ENCODE data around the gene LRRTM4.
"Not testable (repeated sequence)": the region's sequence is repeated elsewhere in the genome, so short reads cannot be mapped to it uniquely, and the experiment has no call there.

The LRRTM4 gene

DNA sequence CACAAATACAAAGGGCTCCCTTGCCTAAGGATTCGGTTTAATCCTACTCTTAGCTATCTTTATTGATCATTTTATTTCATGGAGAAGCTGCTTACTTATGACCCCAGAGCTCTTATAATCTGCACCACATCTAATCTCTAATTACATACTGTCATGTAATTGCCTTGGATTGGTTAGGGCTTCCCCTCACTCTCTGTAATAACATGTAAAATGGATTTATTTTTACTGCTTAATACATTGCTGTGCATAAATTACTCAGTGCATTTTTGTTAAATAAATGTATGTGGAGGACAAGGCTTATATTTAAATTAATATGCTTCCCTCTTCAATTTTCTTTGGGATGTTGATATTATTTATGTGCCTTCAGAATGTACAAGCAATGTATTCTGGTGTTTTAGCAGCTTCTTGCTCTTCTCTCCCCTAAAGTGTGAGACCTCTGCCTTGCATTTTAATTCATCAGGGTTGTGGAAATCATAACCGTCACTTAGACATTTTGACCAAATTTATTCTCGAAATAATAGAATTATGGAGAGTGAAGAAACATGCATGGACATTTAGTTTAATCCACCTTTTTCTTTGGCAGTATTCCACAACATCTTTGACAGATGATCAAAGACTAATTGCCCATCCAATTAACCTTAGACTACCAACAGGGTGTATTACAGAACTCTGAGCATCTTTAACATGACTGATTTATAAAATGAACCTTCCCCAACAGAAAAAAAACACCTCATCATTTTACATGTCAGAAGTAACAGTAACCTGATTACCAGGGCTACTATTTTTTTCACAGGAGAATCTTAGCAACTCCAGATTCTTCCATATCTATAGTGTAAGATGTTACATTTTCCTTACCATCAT, 692.6 kb downstream of the LRRTM4 start:
- DNase-seq: no peak

DNA sequence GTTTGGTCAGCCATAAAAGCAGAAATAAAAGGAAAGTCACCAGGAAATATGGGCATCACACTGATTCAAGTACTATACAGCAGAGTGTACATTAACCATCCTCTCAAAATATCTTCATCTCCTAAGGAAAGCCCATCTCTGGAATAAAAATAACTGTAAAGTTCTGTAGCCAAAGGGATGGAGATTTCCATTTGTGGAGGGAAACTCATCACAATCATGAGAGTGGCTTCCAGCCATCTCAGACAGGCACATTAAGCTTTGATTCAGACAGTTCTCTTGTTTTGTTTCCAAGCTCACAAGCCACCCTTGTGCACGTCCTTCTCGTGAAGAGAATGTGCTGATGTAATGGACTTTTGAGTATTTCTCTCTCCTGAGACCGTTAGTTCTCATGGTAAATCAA, 695.5 kb downstream of the LRRTM4 start:
- no peak for DNase-seq

DNA sequence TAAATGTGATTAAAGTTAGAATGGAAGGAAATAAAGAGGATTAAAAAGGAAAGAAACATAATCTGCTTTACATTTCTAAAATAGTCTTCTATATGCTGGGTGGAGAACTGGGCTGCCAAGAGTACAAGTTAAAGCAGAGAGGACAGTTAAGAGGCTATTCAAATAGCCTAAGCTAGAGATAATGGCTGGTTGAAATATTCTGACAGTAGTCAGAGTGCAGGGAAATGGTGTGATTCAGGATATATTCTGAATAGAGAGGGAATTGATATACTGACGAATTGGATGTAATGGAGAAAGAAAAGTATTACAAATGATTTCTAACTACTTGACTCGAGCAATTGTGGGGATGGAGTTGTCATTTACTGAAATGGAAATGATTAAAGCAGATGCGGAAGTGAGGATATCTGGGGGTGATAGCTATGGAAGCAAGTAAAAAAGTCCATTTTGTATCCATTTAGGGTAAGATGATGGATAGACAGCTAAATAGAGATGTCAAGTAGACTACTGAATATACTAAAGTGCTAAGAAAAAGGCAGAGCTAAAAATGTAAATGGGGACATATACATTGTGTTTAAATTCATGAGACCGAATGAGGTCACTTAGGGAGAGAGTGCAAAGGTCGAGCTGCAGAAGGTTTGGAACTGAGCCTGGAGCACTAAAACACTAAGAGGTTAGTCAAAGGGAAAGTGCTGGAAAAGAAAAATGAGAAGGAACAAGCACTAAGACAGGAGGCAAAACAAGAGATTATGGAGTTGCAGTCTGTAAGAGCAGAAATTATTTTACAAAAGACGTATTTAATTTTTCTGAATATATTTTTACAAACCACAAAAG, 696.8 kb downstream of the LRRTM4 start:
- no peak for DNase-seq

DNA sequence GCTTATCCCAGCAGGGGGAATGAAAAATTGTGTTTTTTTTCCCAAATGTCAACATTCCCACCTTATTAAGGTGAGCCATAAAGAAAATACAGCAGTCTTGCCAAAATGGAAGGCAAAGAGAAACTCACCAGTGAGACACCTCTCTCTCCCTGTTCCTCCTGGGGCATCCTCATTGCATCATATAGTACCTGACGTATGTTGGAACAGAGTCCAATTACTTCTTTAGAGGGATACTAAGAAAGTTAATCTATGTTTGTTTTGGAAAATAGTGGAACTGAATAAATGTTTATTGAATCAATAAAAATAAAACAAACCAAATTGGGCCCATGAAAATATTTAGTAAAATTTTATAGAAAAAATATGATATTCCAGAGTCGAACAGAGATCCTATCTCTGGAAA, 700.4 kb downstream of the LRRTM4 start:
- DNase-seq: no peak

DNA sequence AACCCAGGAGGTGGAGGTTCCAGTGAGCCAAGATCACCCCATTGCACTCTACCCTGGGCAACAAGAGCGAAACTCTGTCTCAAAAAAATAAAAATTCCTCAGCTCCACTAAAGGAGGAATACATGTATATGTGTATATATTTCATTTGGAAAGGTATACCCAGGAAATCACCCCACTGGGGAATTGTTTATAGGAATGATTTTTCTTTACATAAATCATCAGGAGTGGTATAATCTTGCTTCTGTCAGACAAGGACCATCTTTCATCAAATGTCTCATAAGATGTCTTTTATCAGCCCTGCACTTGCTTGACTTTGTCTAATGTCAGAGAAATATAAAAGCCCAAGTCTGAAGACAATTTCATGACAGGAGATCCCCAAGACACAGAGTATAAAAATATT, 709.1 kb downstream of the LRRTM4 start:
- DNase-seq: no peak

DNA sequence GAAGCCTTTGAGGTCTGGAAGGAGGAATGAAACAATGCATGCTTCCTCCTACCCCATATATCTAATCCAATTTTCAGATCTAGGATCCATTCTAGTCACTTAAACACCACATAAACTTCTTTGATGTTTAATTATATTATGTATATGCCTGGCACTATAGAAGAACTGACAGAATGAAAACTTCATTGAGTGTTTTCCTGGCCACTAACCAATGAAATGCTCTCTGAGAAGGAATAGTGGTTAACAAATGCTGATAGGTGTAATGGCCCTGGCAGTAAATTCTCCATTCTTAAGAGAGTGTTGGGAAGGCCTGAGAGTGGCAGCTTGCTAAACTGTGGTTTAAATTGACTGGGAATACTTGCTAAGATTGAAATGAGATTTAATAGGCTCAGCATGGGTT, 710.0 kb downstream of the LRRTM4 start:
- no peak for DNase-seq

DNA sequence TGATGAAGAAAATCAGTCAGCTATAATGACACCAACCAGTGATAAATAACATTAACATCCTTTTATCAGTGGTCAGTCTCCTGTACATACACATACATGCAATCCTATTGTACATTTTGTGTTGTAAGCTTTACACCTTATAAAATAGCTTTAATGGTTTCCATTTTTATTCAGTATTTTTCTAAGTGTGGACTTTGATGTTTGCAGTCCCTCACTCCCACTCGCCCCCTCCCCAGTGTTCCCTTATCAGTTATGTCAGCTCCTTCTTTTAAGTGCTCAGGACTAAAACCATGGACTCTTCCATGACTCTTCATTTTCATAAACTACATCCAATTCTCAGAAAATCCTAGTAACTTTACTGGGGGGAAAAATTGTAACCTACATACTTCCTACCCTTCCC, 713.0 kb downstream of the LRRTM4 start:
- no peak for DNase-seq

DNA sequence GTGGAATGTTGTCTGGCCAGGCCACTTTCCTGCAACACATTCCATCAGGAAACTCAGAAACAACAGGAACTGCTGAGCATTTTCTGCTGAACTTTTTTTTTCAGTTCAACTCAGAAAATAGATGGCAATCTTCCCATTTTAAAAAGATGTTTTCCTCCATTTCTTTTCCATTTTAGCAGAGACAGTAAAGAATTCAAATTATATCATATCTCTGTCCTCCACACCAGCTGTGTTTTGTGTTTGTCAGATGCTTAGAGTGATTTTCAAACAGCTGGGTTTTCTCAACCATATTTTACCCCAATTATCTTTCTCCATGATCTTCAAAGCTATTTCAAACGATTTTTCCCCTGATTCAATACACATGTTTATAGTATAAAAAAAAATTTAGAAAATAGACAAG, 713.4 kb downstream of the LRRTM4 start:
- DNase-seq: no peak

DNA sequence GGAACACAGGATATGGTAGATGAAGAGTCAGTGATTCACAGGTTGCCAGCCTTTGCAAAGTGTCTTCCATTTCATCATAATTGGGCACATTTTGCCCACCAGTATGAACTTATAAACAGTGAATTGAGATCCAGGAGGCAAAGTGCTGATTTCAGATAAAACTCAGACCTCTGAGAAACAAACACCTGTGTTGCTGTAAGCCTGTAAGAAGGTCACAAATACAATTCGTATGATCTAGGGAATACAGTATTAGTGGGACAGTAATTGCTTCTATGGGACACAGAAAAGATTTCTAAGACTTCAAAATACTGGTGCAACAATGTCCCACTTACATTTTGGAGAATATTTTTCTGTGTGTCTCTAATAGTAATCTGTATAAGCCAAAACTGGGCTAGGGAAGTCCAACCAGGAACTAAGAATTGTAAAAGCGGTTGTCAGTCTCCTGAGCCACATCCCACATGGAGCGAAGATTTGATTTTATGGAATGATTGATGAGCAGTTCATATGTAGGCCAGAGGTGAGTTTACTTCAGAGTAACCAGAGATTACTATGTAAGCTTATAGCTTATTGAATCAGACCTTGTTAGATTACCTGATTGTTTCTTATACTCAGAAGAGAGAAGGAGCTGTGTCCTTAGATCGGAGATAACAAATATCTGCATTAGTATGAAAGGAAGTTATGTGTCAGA, 728.4 kb downstream of the LRRTM4 start:
- no peak for DNase-seq

DNA sequence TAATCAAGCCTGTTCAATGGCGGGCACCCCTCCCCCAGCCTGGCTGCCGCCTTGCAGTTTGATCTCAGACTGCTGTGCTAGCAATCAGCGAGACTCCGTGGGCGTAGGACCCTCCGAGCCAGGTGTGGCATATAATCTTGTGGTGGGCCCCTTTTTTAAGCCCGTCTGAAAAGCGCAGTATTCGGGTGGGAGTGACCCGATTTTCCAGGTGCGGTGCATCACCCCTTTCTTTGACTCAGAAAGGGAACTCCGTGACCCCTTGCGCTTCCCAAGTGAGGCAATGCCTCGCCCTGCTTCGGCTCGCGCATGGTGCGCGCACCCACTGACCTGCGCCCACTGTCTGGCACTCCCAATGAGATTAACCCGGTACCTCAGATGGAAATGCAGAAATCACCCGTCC, 740.9 kb downstream of the LRRTM4 start:
- DNase-seq: not testable (repeated sequence)

DNA sequence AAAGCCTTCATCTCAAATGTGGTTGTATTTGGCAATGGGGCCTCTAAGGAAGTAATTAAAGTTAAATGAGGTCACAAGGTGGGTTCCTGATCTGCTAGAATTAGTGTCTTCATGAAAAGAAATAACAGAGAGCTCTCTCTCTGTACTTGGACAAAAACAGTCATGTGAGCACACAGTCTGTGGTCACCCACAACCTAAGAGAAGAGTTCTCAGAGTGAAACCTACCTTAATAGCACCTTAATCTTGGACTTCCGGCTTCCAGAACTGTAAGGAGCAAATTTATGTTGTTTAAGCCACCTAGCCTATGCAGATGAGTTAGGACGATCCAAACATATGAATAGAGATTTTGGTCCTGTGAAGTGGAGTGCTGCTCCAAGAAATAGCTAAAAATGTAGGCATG, 758.9 kb downstream of the LRRTM4 start:
- DNase-seq: no peak

DNA sequence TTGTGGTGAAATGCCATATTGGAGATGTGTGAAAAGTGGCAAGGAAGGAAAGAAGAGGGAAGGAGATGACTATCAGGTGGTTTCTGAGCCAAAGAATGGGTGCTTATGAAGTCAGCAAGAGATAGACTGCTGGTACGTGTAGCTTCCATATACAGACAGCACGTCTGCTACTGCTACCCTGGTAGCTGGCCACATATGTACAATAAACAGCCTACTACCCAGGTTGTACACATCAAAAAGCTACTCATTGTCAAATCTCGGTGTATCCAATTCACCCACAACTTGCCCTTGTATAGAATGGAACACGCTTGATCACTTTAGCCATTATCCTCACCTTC, 761.8 kb downstream of the LRRTM4 start:
- no peak for DNase-seq

DNA sequence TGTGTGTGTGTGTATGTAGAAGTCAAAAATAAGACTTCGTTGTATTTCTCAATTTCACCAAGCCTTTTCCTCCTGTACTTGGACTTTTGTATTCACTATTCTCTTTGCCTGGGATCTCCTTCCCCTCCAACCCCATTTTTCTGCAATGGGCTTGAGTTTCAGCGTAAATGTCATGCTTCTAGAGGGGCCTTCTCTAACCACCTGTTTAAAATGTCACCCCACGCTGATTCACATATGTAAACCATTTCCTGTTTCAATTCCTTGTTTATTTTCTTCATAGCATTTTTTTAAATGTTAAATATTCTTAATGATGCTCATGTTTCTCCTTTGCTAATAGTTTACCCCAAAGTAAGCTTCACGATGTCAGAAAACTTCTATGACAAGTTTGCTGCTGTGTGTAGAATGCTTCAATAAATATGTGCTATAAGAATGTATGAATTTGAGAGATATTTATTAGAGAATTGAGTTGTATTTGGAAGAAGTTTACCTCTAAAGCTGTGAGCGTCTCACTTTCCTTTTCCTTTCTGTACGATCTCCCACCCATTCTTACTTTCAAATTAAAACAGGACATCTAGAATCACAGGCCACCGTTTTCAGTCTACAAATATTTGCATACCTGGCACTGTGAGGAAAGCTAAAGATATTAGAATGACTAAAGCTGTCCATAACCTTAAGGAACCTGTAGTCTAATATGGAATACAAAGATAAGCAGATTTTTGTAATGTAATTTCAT, 762.4 kb downstream of the LRRTM4 start:
- DNase-seq: no peak

DNA sequence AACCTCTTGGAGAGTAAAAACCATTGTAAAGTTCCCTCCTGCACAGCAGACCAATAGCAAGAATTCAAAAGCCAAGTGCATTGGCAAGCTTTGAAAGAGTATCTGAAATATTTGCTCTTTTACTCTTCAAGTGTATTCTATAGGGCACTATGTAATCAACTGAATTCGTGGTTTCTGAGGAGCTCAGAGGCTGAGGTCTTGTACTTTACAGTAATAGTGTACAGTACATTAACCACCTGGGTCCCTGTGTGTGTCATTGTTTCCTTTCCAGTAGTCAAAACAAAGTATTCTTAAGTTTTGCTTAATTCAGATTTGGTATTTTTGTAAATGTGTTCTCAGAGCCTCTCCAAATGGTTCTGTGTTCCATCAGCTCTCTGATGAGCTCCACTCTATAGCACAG, 769.7 kb downstream of the LRRTM4 start:
- no peak for DNase-seq

DNA sequence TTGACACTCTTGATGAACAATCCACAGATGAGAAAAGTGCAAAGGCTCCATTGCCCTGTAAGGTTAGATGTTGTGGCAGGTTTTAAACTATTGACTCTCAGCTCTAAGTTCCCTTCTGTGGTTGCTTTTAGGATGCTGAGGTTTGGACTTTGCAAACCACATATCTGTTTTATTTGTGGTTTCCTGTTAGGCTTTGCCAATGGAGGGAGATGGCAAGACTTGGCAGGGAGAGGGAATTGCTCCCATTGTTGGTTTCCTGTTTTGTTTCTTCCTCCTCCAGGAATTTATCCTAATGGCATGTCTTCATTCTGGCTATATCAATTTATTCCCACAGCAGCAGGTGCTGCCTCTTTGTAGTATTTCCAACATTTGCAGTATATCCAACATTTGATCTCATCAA, 772.3 kb downstream of the LRRTM4 start:
- no peak for DNase-seq

DNA sequence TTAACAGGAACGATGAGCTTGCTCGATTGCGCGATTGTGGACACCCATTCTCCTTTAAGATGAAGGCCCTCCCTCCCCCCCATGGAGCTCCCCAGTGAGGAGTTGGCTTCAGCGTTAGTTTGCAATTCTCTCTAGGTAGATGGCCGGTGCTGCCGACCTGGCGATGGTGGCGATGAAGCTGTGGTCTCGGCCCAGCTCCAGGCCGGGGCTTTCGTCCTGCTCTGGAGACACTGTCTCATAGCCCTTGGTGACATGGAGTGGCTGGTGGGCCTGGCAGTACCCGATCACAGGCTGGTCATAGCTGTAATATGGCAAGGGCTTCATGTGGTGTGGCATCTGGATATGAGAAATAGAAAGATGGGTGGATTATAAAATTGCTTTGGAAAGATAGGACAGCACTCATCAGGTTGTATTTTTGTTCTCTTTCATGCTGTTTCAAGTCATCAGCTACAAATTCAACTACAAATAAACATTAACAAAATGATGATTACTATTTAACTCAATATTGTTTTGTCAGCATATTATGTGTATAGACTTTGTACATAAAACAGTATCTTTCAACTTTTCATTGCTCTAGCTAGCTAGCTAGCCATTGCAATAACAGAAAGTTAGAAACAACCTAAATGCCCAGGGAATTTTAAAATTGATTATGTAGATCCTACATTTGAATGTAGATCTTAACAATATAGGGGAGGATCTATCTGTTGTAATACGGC, 773.4 kb downstream of the LRRTM4 start:
- DNase-seq: no peak

DNA sequence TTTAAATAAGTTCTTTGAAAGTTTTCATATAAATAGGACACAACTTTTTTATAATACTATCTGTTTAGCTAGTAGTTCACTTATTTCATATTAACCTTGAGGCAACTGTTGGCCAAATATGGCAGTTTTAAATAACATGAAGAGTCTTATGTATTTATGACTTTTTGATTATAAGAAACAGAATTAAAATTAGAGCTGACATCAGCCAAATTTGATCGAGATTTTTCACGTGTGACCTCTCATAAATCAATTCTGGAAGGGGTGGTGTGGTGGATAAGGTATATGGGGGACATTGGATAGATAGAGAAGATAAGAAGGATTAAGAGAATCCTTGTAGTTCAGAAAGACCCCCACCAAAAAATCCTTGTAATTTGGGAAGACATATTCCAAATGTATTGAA, 776.6 kb downstream of the LRRTM4 start:
- DNase-seq: no peak

DNA sequence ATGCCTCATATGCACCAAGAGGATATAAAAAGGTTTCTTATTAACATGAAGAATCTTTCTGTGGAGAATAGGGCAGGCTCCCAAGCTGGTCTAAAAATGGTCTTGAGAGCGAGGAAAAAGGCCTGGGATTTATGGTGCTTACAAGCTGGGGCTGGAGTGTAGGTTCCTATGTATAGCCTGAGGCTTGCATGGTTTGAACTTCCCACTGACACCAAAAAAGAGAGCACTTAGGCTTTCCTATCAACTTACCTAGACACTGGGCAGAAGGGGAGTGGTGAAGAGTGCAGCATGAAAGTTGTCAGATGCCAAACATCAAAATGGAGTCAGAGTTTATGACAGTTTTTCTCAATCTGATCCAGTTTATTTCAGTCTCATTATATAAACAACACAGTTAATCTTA, 784.6 kb downstream of the LRRTM4 start:
- no peak for DNase-seq

DNA sequence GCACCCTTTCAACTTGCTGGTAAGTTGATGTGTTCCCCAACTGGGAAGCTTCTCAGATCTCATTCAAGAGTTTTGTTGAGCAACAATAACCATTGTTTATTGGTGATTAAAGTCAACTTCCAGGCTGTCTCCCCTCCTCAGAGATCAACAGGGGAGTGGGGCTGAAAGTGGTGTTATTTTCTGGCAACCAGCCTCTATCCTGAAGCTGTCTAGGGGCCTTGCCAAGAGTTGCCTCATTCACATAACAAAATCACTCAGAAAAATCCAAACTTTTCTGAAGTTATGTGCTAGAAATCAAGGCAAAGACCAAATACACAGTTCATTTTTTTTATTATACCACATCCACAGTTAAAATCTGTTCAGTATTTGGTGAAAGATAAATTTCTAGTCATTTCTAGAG, 788.4 kb downstream of the LRRTM4 start:
- no peak for DNase-seq

DNA sequence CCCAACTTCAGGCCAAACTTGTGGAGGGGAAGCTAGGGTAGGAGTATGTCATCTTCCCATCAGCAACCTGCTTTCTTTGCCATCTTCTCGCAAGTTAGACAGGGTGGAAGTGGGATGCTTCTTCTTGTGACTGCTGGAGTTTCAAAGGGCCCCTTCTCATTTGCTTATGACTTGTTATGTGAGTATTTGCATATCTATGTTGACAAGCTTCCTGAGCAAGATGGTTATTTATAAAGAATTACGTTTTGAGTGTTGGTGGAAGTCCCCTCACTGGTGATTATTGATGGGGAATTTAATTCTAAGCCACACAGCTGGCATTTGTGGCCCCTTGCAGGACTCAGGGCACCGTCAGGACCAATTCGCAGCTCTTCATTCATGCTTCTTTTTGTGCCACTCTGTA, 791.0 kb downstream of the LRRTM4 start:
- no peak for DNase-seq

DNA sequence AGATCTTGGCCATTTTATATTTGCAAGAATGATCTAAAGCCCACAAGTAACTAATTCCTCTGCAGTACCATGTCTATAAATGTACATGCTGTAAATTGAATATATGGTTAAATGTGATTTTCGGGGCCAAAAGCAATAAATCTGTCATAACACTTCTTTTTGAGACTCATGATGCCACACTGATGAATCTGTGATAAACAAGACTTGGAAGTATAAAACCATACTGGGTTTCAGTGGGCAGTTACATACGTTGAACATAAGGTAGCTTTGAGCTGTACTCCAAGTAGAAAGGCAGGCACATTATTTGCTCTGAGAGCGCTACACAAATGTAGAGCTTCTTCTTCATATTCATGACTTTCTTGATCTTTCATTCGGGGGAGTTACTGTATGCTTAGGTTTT, 792.2 kb downstream of the LRRTM4 start:
- DNase-seq: no peak

DNA sequence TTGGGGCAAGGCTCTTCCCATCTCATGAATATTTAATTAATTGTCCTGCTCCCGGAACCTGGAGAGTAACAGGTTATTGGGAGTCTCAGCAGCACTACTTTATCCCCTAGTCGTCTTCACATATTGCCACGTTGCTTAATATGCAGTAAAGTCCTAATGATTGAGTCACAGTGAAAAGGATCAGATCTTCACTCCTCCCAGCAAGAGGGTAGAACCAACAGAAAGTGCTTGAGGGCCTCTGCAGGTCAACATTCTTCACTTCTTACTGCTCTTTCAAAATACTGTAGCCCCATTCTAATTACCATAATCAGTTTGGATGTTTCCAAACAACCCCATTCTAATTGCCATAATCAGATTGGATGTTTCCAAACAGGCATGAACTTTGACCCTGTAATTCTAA, 801.0 kb downstream of the LRRTM4 start:
- DNase-seq: no peak

DNA sequence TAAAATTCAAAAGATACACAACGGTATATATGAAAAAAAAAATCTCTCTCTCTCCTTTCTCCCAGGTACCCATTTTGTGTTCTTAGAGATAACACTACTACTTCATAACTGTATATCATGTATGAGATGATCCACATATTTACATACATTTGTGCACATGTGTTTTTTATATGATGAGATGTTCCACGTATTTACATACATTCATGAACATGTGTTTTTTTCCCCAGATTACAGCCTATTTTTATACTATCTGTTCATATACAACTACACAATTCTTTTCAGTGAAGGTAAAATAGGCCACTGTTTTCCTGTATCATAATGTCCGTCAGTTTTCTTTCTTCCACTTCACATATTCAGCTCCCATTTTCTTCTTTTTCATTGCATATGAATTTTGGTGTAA, 808.9 kb downstream of the LRRTM4 start:
- DNase-seq: no peak

All from CD4-positive, alpha-beta T cell treated with Interleukin-12 subunit alpha and Interleukin-12 subunit beta, for 1 hour (primary cell).